Measurements from ENCODE around the gene RAB19. TPM values are rescaled to one million over a fixed set of nuclear protein-coding genes. Genes with fewer than 3 reads are reported as not detected.

The RAB19 gene
- total and polyA plus RNA-seq, 9 of the 15 experiments (the other 6 are each of a cell fraction or from before 2014, with no cell fraction given) = not detected

- TF ChIP-seq RNF219 (CRISPR knock-in tag; IDR thresholded peaks at IDR 0.05) (no peak), U2AF2 (optimal IDR thresholded peaks at IDR 0.05; ENCODE audit: low read depth, low read length) (no peak), E2F4 (CRISPR knock-in tag; IDR thresholded peaks at IDR 0.05; ENCODE audit: low read depth) (0 out of 2 replicates have a peak, but pooled peaks have one; percentile 5), HINFP (tag; conservative IDR thresholded peaks at IDR 0.05; ENCODE audit: low read depth) (no peak), LCOR (CRISPR knock-in tag; IDR thresholded peaks at IDR 0.05) (no peak), CBFA2T3 (IDR thresholded peaks at IDR 0.05) (no peak), HNRNPH1 (optimal IDR thresholded peaks at IDR 0.05; ENCODE audit: low read depth, low read length) (no peak), RHOXF2B (CRISPR knock-in tag; conservative IDR thresholded peaks at IDR 0.05) (no peak), ZBED1 (IDR thresholded peaks at IDR 0.05) (no peak), MTA3 (IDR thresholded peaks at IDR 0.05; ENCODE audit: borderline replicate concordance) (peak; percentile 53; the same call in 1 of the 2 replicates), ZSCAN32 (CRISPR knock-in tag; IDR thresholded peaks at IDR 0.05) (no peak), ZNF224 (CRISPR knock-in tag; IDR thresholded peaks at IDR 0.05) (no peak), FOXM1 (IDR thresholded peaks at IDR 0.05; ENCODE audit: low read depth) (no peak), FOXM1 (CRISPR knock-in tag; IDR thresholded peaks at IDR 0.05; ENCODE audit: low read depth) (no peak), RUNX1 (IDR thresholded peaks at IDR 0.05; ENCODE audit: low read depth) (peak; percentile 41; the same call in 1 of the 2 replicates), ZNF316 (IDR thresholded peaks at IDR 0.05) (no peak), TEAD1 (CRISPR knock-in tag; IDR thresholded peaks at IDR 0.05) (peak; percentile 21 to 63; a peak in 2 of 4 replicates), HDAC6 (IDR thresholded peaks at IDR 0.05; ENCODE audit: low read depth, low read length) (0 out of 2 replicates have a peak, but pooled peaks have one; percentile 66), POLR2AphosphoS5 (IDR thresholded peaks at IDR 0.05; ENCODE audit: control insufficient read depth, insufficient read depth, low read depth, low read length) (peak; percentile 87), CHAMP1 (IDR thresholded peaks at IDR 0.05) (no peak), BMI1 (IDR thresholded peaks at IDR 0.05; ENCODE audit: low read length) (no peak)
Observed at GRCh38 chr7:140397784-140398750, 5.8 kb upstream of the RAB19 start, which contains the start of gene SLC37A3 (continued).
